Measurements from ENCODE around the gene S100PBP.

S100PBP gene

DNA sequence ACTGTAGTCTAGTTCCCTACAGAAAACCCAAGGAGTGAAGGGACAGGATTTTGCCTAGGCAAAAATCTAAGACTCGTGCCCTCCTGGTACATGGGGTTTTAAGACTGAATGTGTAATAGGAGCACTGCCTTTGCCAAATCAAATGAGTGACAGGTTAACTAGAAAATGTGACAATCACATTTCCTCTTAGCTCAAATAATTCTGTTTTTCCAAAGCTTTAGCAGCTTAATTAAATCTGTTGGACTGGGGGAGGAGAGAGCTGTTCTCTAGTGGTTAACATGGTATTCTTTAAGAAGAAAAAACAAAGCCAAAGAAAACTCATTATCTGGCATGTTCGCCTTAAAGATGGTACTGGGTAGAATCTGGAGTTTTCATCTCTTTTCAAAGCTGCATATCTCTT lies 40.7 kb downstream of the S100PBP start:
- DNase-seq (ENCODE audit: low spot score) = no peak
- TF ChIP-seq, protein P1, sequence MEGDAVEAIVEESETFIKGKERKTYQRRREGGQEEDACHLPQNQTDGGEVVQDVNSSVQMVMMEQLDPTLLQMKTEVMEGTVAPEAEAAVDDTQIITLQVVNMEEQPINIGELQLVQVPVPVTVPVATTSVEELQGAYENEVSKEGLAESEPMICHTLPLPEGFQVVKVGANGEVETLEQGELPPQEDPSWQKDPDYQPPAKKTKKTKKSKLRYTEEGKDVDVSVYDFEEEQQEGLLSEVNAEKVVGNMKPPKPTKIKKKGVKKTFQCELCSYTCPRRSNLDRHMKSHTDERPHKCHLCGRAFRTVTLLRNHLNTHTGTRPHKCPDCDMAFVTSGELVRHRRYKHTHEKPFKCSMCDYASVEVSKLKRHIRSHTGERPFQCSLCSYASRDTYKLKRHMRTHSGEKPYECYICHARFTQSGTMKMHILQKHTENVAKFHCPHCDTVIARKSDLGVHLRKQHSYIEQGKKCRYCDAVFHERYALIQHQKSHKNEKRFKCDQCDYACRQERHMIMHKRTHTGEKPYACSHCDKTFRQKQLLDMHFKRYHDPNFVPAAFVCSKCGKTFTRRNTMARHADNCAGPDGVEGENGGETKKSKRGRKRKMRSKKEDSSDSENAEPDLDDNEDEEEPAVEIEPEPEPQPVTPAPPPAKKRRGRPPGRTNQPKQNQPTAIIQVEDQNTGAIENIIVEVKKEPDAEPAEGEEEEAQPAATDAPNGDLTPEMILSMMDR (IDR thresholded peaks at IDR 0.05; ENCODE audit: borderline replicate concordance, control extremely low read depth, extremely low read depth, insufficient read depth, missing control alignments) = no peak
- in situ Hi-C loops (cut with MboI; ENCODE audit: low sequenced_read_pairs, unreplicated experiment) = no loop called here

DNA sequence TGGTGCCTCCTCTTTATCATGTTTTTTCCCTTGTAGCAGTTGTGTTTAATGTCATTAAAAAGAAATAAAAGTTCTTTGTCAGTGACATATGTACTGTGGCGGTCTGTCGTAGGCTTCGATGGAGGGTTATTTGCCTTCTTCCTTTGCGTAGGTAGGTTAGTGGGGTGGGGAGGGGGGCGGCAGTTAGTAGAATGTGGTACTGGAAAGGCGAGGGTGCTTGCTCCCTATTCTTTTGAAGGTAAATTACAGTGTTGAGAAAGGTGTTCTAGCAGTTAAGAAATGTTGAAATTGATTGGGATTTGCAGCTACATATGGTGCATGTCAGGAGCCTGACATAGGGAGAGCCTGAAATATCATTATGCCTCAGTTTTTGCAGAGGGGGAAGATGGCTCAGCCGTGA lies 41.3 kb downstream of the S100PBP start:
- in situ Hi-C loops (cut with MboI; ENCODE audit: low sequenced_read_pairs, unreplicated experiment) = no loop called here
- TF ChIP-seq, protein P1 (IDR thresholded peaks at IDR 0.05; ENCODE audit: borderline replicate concordance, control extremely low read depth, extremely low read depth, insufficient read depth, missing control alignments) = no peak
- no peak for DNase-seq (ENCODE audit: low spot score)

DNA sequence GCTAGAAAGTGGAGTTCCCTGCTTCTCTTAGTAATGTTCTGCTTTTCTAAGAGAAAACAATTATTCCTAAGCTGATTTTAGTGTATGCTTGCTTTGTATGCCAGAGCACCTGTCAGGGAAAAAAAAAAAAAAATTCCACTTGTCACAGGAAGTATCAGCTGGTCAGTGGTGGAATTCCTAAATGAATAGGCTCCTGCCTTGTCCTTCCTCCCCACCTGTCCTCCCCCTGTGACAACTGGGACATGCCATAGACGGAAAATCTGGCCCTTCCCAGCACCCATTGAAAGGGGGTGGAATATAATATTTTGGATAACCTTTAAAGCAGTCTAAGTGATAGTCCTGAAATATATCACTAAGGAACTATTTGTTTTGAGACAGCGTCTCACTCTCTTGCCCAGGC lies 42.5 kb downstream of the S100PBP start:
- TF ChIP-seq, protein P1 (IDR thresholded peaks at IDR 0.05; ENCODE audit: borderline replicate concordance, control extremely low read depth, extremely low read depth, insufficient read depth, missing control alignments) = no peak
- DNase-seq (ENCODE audit: low spot score) = no peak
- in situ Hi-C loops (cut with MboI; ENCODE audit: low sequenced_read_pairs, unreplicated experiment) = no loop called here

DNA sequence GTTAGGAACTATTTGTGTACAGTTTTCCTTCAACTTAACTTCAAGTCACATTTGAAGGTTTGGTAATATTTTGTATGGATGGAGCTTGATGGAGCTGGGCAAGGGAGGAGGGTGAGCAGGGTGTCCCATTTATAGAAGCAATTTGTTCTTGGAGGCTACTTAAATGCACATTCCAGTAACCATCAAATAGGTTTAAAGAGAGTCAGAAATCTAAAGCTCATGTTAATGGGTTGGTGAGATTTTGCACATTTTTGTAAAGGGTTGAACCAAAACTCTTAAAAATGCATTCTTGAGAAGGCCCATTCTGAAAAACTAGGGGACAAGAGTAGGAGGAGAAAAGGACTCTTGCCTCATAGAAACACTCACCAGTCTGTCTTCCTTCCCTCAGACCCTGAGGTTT lies 43.1 kb downstream of the S100PBP start:
- DNase-seq (ENCODE audit: low spot score) = no peak
- TF ChIP-seq, protein P1 (IDR thresholded peaks at IDR 0.05; ENCODE audit: borderline replicate concordance, control extremely low read depth, extremely low read depth, insufficient read depth, missing control alignments) = no peak
- in situ Hi-C loops (cut with MboI; ENCODE audit: low sequenced_read_pairs, unreplicated experiment) = no loop called here

DNA sequence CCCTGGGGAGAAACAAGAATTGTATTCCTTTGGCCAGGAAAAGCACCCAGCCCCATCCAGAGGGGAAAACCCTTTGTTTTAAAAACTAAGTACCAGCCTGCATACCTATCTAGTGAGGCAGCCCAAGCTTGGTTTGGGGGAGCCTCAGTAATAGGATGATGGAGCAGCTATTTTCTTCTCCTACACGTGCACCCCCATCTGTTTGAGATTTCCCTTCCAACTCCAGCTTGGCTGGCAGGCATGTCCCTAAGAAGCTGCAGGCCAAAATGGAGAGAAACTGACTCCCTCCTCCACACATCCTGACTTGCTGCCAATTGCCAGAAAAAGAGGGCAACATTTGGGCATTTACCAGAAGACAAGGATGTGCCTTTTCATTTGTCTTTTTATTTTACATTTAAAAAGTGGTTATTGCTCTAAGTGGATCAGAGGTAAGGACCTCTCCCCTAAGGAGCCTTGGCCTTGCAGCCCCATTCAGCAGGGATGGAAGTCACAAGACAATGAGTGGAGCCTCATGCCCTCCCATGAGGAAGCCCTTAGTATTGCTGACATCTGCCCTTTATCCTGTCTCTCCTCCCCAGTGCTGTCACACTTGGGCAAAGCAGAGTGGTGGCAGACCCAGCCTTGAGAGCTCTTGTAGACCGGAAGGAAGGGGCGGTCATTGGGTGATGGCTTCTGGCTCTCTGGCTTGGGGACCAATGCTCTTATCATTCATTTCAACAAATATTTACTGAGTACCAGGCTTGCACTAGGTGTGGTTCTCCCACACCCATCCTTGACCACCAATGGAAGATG lies 44.6 kb downstream of the S100PBP start:
- in situ Hi-C loops (cut with MboI; ENCODE audit: low sequenced_read_pairs, unreplicated experiment) = no loop called here
- TF ChIP-seq, protein P1 (IDR thresholded peaks at IDR 0.05; ENCODE audit: borderline replicate concordance, control extremely low read depth, extremely low read depth, insufficient read depth, missing control alignments) = no peak
- DNase-seq (ENCODE audit: low spot score) = no peak

DNA sequence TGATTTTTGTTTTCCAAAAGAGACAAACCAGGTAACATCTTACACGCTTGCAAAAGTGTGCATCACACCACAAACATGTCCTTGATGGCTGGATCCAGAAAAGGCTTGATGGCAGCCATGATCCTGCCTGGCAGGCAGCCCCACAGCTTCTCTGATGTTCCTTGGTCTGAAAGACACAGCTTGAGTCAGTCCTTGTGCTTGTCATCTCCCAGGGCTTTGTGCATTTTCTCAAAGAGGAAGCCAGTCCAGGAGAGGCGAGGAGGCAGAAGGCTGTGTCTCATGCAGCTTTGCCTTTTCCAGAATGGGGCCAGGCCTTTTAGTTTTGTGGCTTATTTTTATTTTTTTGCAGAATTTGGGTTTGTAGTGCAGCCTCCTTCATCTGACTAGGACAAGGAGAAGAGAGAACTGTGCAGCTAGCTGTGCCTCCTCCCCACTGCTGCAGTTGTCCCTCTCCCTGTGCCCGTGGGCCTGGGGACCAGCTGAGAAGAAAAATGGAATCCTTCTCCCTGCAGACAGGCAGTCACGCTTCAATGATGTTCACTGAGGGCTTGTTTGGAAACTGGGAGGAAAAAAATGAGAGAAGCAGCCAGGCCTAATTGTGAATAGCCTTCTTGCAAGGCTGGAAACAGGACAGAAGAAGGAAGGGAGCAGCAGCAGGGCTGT lies 45.9 kb downstream of the S100PBP start:
- in situ Hi-C loops (cut with MboI; ENCODE audit: low sequenced_read_pairs, unreplicated experiment) = no loop called here
- TF ChIP-seq, protein P1 (IDR thresholded peaks at IDR 0.05; ENCODE audit: borderline replicate concordance, control extremely low read depth, extremely low read depth, insufficient read depth, missing control alignments) = no peak
- no peak for DNase-seq (ENCODE audit: low spot score)
